ENCODE data around the gene COA8.

DNA sequence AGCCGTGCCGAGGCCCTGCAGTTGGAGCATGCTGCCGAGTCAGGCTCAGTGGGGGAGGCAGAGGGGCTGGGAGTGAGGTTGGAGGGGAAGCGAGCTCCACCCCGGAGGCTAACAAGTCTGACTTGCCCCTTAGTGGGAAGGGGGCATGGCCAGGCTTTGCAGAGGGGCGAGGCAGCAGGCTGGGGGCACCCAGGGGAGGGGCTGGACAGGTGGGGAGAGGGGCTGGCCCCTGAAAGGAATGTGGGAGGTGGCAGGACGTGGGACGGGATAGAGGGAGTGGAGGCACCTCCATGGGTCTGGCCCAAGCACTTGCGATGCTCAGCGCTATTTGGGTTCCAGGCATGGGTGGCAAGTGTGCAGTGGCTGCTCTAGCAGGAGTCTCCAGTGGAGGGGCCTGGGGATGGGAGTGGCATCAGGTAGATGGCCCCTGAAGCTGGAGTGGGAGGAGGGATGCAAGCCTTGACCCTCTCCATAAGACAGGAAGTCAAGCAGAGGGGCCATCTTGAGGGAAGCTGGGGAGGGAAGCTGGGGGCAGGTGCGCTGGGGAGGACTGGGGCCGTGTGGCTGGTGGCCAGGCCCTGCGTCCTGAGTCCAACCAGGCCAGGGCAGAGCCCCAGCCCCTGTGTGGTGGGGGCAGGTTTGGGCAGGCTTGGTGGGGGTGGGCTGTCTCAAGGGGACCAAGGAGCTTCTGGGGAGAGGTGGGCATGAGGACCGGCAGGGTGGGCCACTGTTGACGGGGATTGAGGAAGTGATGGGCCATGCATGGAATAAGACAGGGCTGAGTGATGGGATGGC, 31.1 kb upstream of the COA8 start:
- TF ChIP-seq CTCF (conservative IDR thresholded peaks at IDR 0.05; ENCODE audit: low read depth, low read length) = no peak
- TF ChIP-seq EZH2 (IDR thresholded peaks at IDR 0.05; ENCODE audit: low read length, unreplicated experiment) = no peak

All from PC-3 (cell line).